ENCODE measurements around the gene RASSF5. TPM values are rescaled to one million over a fixed set of nuclear protein-coding genes. Genes with fewer than 3 reads are reported as not detected.

Gene RASSF5
- total RNA-seq, 1 donor from 2014 or later, result 7.8 TPM

GRCh38 chr1:206512058-206512850, 4.9 kb downstream of the RASSF5 start:
- DNase-seq, result no peak
- intact Hi-C loops (cut with micrococcal nuclease), result no loop called here
- peaks cover 35% of the 10 kb centered on the region for H3K4me1 ChIP-seq
- H3K9me3 ChIP-seq (replicated peaks), result no peaks in the 10 kb centered on the region
- no peak overlapping the region for H3K4me3 ChIP-seq
- TF ChIP-seq CTCF (IDR thresholded peaks at IDR 0.05; ENCODE audit: borderline replicate concordance), result no peak
- no peaks in the 10 kb centered on the region for H3K36me3 ChIP-seq
- peaks cover 26% of the 10 kb centered on the region for H3K27me3 ChIP-seq (ENCODE audit: low read depth)
- H3K27ac ChIP-seq (replicated peaks), result no peak overlapping the region

GRCh38 chr1:206512851-206513180, 5.5 kb downstream of the RASSF5 start:
- no peak for DNase-seq
- H3K9me3 ChIP-seq (replicated peaks), result no peaks in the 10 kb centered on the region
- no peak overlapping the region for H3K4me3 ChIP-seq
- no peaks in the 10 kb centered on the region for H3K36me3 ChIP-seq
- TF ChIP-seq CTCF (IDR thresholded peaks at IDR 0.05; ENCODE audit: borderline replicate concordance), result no peak
- intact Hi-C loops (cut with micrococcal nuclease), result no loop called here
- H3K4me1 ChIP-seq, result peaks cover 29% of the 10 kb centered on the region
- H3K27me3 ChIP-seq (ENCODE audit: low read depth), result peaks cover 22% of the 10 kb centered on the region
- no peak overlapping the region for H3K27ac ChIP-seq (replicated peaks)

- no peak overlapping the region for H3K27ac ChIP-seq (replicated peaks)
- intact Hi-C loops (cut with micrococcal nuclease), result no loop called here
- H3K27me3 ChIP-seq (ENCODE audit: low read depth), result peaks cover 15% of the 10 kb centered on the region
- H3K4me3 ChIP-seq, result no peak overlapping the region
- no peaks in the 10 kb centered on the region for H3K36me3 ChIP-seq
- DNase-seq, result peak; percentile 70
- peaks cover 22% of the 10 kb centered on the region for H3K4me1 ChIP-seq
- TF ChIP-seq CTCF (IDR thresholded peaks at IDR 0.05; ENCODE audit: borderline replicate concordance), result no peak
- no peaks in the 10 kb centered on the region for H3K9me3 ChIP-seq (replicated peaks)
These were observed 6.2 kb downstream of the RASSF5 start for GRCh38 chr1:206513312-206514111.

- Histone ChIP-seq H3K36me3 (no peaks in the 10 kb centered on the region), H3K27me3 (ENCODE audit: low read depth) (peaks cover 4% of the 10 kb centered on the region), H3K9me3 (replicated peaks) (no peaks in the 10 kb centered on the region), H3K4me3 (no peak overlapping the region), H3K27ac (replicated peaks) (no peak overlapping the region), H3K4me1 (peaks cover 19% of the 10 kb centered on the region)
- TF ChIP-seq CTCF (IDR thresholded peaks at IDR 0.05; ENCODE audit: borderline replicate concordance), result no peak
- intact Hi-C loops (cut with micrococcal nuclease), result no loop called here
- no peak for DNase-seq
These were observed 7.6 kb downstream of the RASSF5 start for GRCh38 chr1:206514813-206515387.

- Histone ChIP-seq H3K4me1 (peaks cover 26% of the 10 kb centered on the region), H3K27me3 (ENCODE audit: low read depth) (no peaks in the 10 kb centered on the region), H3K36me3 (no peaks in the 10 kb centered on the region), H3K9me3 (replicated peaks) (no peaks in the 10 kb centered on the region), H3K4me3 (no peak overlapping the region), H3K27ac (replicated peaks) (no peak overlapping the region)
- TF ChIP-seq CTCF (IDR thresholded peaks at IDR 0.05; ENCODE audit: borderline replicate concordance), result no peak
- DNase-seq, result no peak
- intact Hi-C loops (cut with micrococcal nuclease), result no loop called here
These were observed 9.3 kb downstream of the RASSF5 start for GRCh38 chr1:206516728-206516990.

Measured in left ventricle myocardium inferior (tissue), 1 donor.